K562 (cell line): ENCODE results near the gene OBP2A. TPM values are rescaled to one million over a fixed set of nuclear protein-coding genes. Genes with fewer than 3 reads are reported as not detected.

Experiments
- ATAC-seq: fragments of 200-7000 bp; cut with Tn5 transposase; 3 replicates; pipeline ENCODE4 v1.9.1; 2020; ENCODE audit warnings: moderate library complexity
- BruUV-seq: library from RNA; stranded (reverse); fragments of 400-500 nt; replicated peaks from 2 replicates; lab custom pipeline; 2021; lab: Mats Ljungman, UMichigan
- CTCF ChIA-PET: fragments of 300-600 bp; formaldehyde crosslinking; extraction: SDS; loops from one replicate; lab custom pipeline; 2021; ENCODE audit warnings: low intra/inter-chr PET ratio; lab: Yijun Ruan, JAX
- POLR2A ChIA-PET: fragments of 300-600, 350-650 bp; sonication (Branson Sonifier 250); formaldehyde crosslinking; extraction: SDS; loops from one replicate; lab custom pipeline; 2021; ENCODE audit warnings: antibody characterized with exemption, inconsistent platforms; lab: Yijun Ruan, JAX
- DNase-seq, 4 experiments: peaks; one replicate each; pipeline versions ENCODE4 v3.0.0 to v3.0.0-alpha.2; 2011 to 2018; ENCODE audit warnings: low spot score in 3 of 4, mixed read lengths in 3 of 4; ENCODE audit errors: extremely low read depth in 1 of 4
- FAIRE-seq: peaks from 2 replicates; lab custom pipeline; 2011; peaks lifted over from hg19 to GRCh38; lab: Jason Lieb, UNC
- H2AFZ ChIP-seq: 2 replicates; pipeline ENCODE4 v1.6.0; 2011; ENCODE audit warnings: low read depth, low read length, control low read depth, inconsistent platforms
- H3K27ac ChIP-seq: fragments of 200-600 bp; 3 replicates; pipeline ENCODE4 v1.8.0; 2011; ENCODE audit warnings: low read depth, mild to moderate bottlenecking, control low read depth, inconsistent platforms, low read length, moderate library complexity, mixed read lengths; ENCODE audit errors: extremely low read depth
- H3K27me3 ChIP-seq, 2 experiments: fragments of 300-600 bp in 1 of 2; 2 replicates in 1 of 2; 3 replicates in 1 of 2; pipeline versions ENCODE4 v1.6.0 to v1.8.0; 2011; ENCODE audit warnings: inconsistent platforms in 2 of 2, low read length in 2 of 2, mild to moderate bottlenecking in 1 of 2, mixed read lengths in 1 of 2, moderate library complexity in 1 of 2; ENCODE audit not compliant: control insufficient read depth in 2 of 2, insufficient read depth in 2 of 2
- H3K36me3 ChIP-seq: fragments of 300-600 bp; 3 replicates; pipeline ENCODE4 v1.8.0; 2011; ENCODE audit warnings: mild to moderate bottlenecking, low read length, inconsistent platforms; ENCODE audit not compliant: control insufficient read depth, insufficient read depth
- H3K4me1 ChIP-seq, 2 experiments: fragments of 200-600 bp in 1 of 2; replicated peaks in 1 of 2; 2 replicates in 1 of 2; 3 replicates in 1 of 2; pipeline versions ENCODE4 v1.5.1 to v1.8.0; 2011; ENCODE audit warnings: inconsistent platforms in 2 of 2, low read length in 2 of 2, mild to moderate bottlenecking in 1 of 2, mixed read lengths in 1 of 2, moderate library complexity in 1 of 2; ENCODE audit not compliant: control insufficient read depth in 2 of 2, insufficient read depth in 2 of 2
- H3K4me2 ChIP-seq: 2 replicates; pipeline ENCODE4 v1.6.1; 2011; ENCODE audit warnings: low read length, control low read depth, inconsistent platforms, mixed read lengths; ENCODE audit not compliant: insufficient read depth
- H3K4me3 ChIP-seq: fragments of 200-600 bp; sonication (generic), shearing (Covaris generic); 2 replicates; pipeline ENCODE4 v1.5.1; 2016; ENCODE audit warnings: control low read depth, inconsistent platforms
- H3K79me2 ChIP-seq: fragments of 200-600 bp; 3 replicates; pipeline ENCODE4 v1.8.0; 2011; ENCODE audit warnings: low read length, inconsistent platforms; ENCODE audit not compliant: control insufficient read depth, insufficient read depth
- H3K9ac ChIP-seq, 2 experiments: 2 replicates each; pipeline versions ENCODE4 v1.6.0 to v1.6.1; 2011; ENCODE audit warnings: low read depth in 2 of 2, low read length in 2 of 2, control low read depth in 1 of 2, inconsistent platforms in 1 of 2, mild to moderate bottlenecking in 1 of 2, mixed read lengths in 1 of 2; ENCODE audit not compliant: insufficient read depth in 1 of 2
- H3K9me1 ChIP-seq: one replicate; pipeline ENCODE4 v1.6.0; 2011; ENCODE audit warnings: inconsistent platforms, mild to moderate bottlenecking, low read length, moderate library complexity; ENCODE audit not compliant: control insufficient read depth, insufficient read depth
- H3K9me3 ChIP-seq: replicated peaks from 2 replicates; pipeline ENCODE4 v1.5.1; 2011; ENCODE audit warnings: low read depth, low read length, inconsistent platforms; ENCODE audit not compliant: control insufficient read depth, insufficient read depth
- H4K20me1 ChIP-seq: replicated peaks from 2 replicates; pipeline ENCODE4 v1.6.1; 2011; ENCODE audit warnings: low read length, inconsistent platforms, mixed read lengths; ENCODE audit not compliant: control insufficient read depth, insufficient read depth
- CHCHD3 ChIP-seq: fragments of 250-450 bp; sonication (Bioruptor Pico); IDR thresholded peaks from 2 replicates; pipeline ENCODE4 v2.1.2; 2022; ENCODE audit warnings: mild to moderate bottlenecking
- CREM ChIP-seq: IDR thresholded peaks from 2 replicates; pipeline ENCODE4 v1.6.1; 2014; ENCODE audit warnings: antibody characterized with exemption, low read depth
- E2F3 ChIP-seq: fragments of 250-450 bp; sonication (Bioruptor Pico); IDR thresholded peaks from 2 replicates; pipeline ENCODE4 v1.4.0; 2020; ENCODE audit warnings: mild to moderate bottlenecking
- EP300 ChIP-seq: IDR thresholded peaks from 2 replicates; pipeline ENCODE4 v1.6.1; 2012; ENCODE audit warnings: low read length, improper control_type of control experiment
- EZH2 ChIP-seq: IDR thresholded peaks from 2 replicates; pipeline ENCODE4 v1.6.1; 2012; ENCODE audit warnings: low read depth, mild to moderate bottlenecking, inconsistent platforms, low read length, borderline replicate concordance
- HES1 ChIP-seq: fragments of 450-650 bp; IDR thresholded peaks from 2 replicates; pipeline ENCODE4 v1.6.1; 2016; ENCODE audit warnings: low read depth, mild to moderate bottlenecking, moderate library complexity
- KHSRP ChIP-seq: fragments of 450-650 bp; IDR thresholded peaks from 2 replicates; pipeline ENCODE4 v1.6.1; 2017
- NR2C2 ChIP-seq, 2 experiments: fragments of 200-800 bp in 1 of 2; sonication (Bioruptor generic) in 1 of 2; sonication (generic) in 1 of 2; formaldehyde crosslinking in 1 of 2; IDR thresholded peaks; 2 replicates each; pipeline versions ENCODE4 v1.6.1 to v1.8.0; 2016 to 2022; ENCODE audit warnings: mild to moderate bottlenecking in 1 of 2, missing compliant biosample characterization in 1 of 2, missing genetic modification characterization in 1 of 2, missing genetic modification reagents in 1 of 2
- RBM15 ChIP-seq: fragments of 200-400 bp; formaldehyde crosslinking; IDR thresholded peaks from 2 replicates; pipeline ENCODE4 v1.6.1; 2018; ENCODE audit warnings: mild to moderate bottlenecking, low read length, moderate library complexity; ENCODE audit not compliant: insufficient read depth
- RCOR1 ChIP-seq, 2 experiments: IDR thresholded peaks; 2 replicates each; pipeline ENCODE4 v1.6.1; 2012; ENCODE audit warnings: low read depth in 2 of 2, low read length in 2 of 2, borderline replicate concordance in 1 of 2, improper control_type of control experiment in 1 of 2
- RFX5 ChIP-seq: IDR thresholded peaks from 2 replicates; pipeline ENCODE4 v1.6.1; 2011; ENCODE audit warnings: low read depth, mild to moderate bottlenecking, improper control_type of control experiment, low read length
- SRF ChIP-seq, 2 experiments: fragments of 250-450, 450-650 bp in 1 of 2; sonication (Bioruptor Pico) in 1 of 2; sonication (generic) in 1 of 2; formaldehyde crosslinking; IDR thresholded peaks; 2 replicates each; pipeline versions ENCODE4 v1.5.0 to v1.5.1; 2020 to 2022; ENCODE audit warnings: mild to moderate bottlenecking in 1 of 2, missing genetic modification reagents in 1 of 2
- ZC3H11A ChIP-seq: IDR thresholded peaks from 2 replicates; pipeline ENCODE4 v1.6.1; 2012; ENCODE audit warnings: low read depth, low read length, improper control_type of control experiment
- ZNF561 ChIP-seq: fragments of 450-650 bp; formaldehyde crosslinking; conservative IDR thresholded peaks from 2 replicates; pipeline ENCODE4 v1.4.0; 2020; ENCODE audit warnings: mild to moderate bottlenecking, moderate library complexity
- ZNF77 ChIP-seq: fragments of 250-450 bp; sonication (Bioruptor Pico); IDR thresholded peaks from 2 replicates; pipeline ENCODE4 v1.5.0; 2020
- WGBS: fragments of 100-300 bp; shearing (Covaris generic); methylation state at CpG from one replicate; pipeline ENCODE4 v1.1.6; 2016; ENCODE audit warnings: low coverage, mixed read lengths; ENCODE audit not compliant: insufficient coverage; ENCODE audit errors: missing lambda C conversion rate; 5-methylcytosine and 5-hydroxymethylcytosine counted together
- in situ Hi-C: fragments of 300-500 bp; cut with MboI; formaldehyde crosslinking; loops from 4 replicates; pipeline ENCODE4 v1.15.0; 2018; ENCODE audit warnings: inconsistent platforms, mixed read lengths
- intact Hi-C: fragments of 100-400 bp; cut with micrococcal nuclease; formaldehyde crosslinking; loops from 2 replicates; pipeline ENCODE4 v1.14.2; 2022
- polyA plus RNA-seq, 8 experiments: library from polyadenylated mRNA; depleted of rRNA in 4 of 8; stranded (reverse) in 5 of 8; unstranded in 3 of 8; fragments of >200 nt; fragmentation: Nextera tagmentation in 2 of 8; fragmentation: Illumina TruSeq in 1 of 8; extraction: Ambion mirVana in 2 of 8; extraction: Trizol in 1 of 8; gene quantifications; 2 replicates each; pipeline versions ENCODE4 v1.2.1 to v1.2.3, GENCODE V29; 2011 to 2014; ENCODE audit warnings: inconsistent platforms in 1 of 8, missing spikeins in 1 of 8
- total RNA-seq, 7 experiments: library from RNA; depleted of rRNA in 6 of 7; stranded (reverse); fragments of >200 nt in 6 of 7; fragmentation: Illumina TruSeq in 2 of 7; extraction: Trizol in 2 of 7; gene quantifications; 2 replicates each; pipeline versions ENCODE4 v1.2.1 to v1.2.3, GENCODE V29; 2011 to 2021; ENCODE audit warnings: low replicate concordance in 1 of 7

Gene OBP2A
- total and polyA plus RNA-seq, 9 of the 15 experiments (the other 6 are each of a cell fraction or from before 2014, with no cell fraction given) = not detected

- Histone ChIP-seq H3K36me3 (no peaks in the 10 kb centered on the region), H4K20me1 (no peaks in the 10 kb centered on the region), H3K27me3 (peaks cover 6 to 47% of the 10 kb centered on the region in 2 experiments; a peak in 4 of 5 replicates), H3K4me2 (no peak overlapping the region), H3K9ac (no peak overlapping the region), H2AFZ (no peak overlapping the region), H3K9me3 (no peaks in the 10 kb centered on the region), H3K4me1 (peaks cover 0 to 3% of the 10 kb centered on the region in 2 experiments; a peak in 1 of 5 replicates), H3K4me3 (no peak overlapping the region), H3K9me1 (peaks cover 4% of the 10 kb centered on the region), H3K79me2 (no peaks in the 10 kb centered on the region)
- 0% methylated on average over 9 of the region's 9 CpGs for WGBS
- DNase-seq = no peak
- intact Hi-C loops = no loop called here
- POLR2A ChIA-PET = no interaction called here
- ATAC-seq = no peak
- in situ Hi-C loops = no loop called here
- no TSS peak for BruUV-seq
- FAIRE-seq = no peak
- TF ChIP-seq SRF (CRISPR knock-in tag; IDR thresholded peaks at IDR 0.05) = no peak
- no peak for TF ChIP-seq EP300
- TF ChIP-seq RBM15 = no peak
- TF ChIP-seq RFX5 = no peak
- TF ChIP-seq RCOR1 (IDR thresholded peaks at IDR 0.05; ENCODE audit: borderline replicate concordance in 1 of 2, low read depth in 2 of 2, low read length in 2 of 2) = no peak
- TF ChIP-seq KHSRP = no peak
- TF ChIP-seq E2F3 (CRISPR knock-in tag) = no peak
- no peak for TF ChIP-seq EZH2
- TF ChIP-seq NR2C2 (CRISPR knock-in tag; IDR thresholded peaks at IDR 0.05) = no peak
- TF ChIP-seq NR2C2 (tag; IDR thresholded peaks at IDR 0.05) = no peak
- no peak for TF ChIP-seq ZNF77 (CRISPR knock-in tag)
- no peak for TF ChIP-seq CHCHD3
- no peak for TF ChIP-seq CREM
- no peak for TF ChIP-seq HES1
- TF ChIP-seq ZC3H11A = no peak
- no peak for TF ChIP-seq ZNF561 (CRISPR knock-in tag)
- TF ChIP-seq, all 486 proteins: peak for 0
- CTCF ChIA-PET = no interaction called here
- no peak overlapping the region for H3K27ac ChIP-seq
Observed at GRCh38 chr9:135567311-135567710, 21.4 kb downstream of the OBP2A start.
